Amniotic stem cell (primary cell): ENCODE results near the gene CHST7.

Experiments
- DNase-seq: peaks from one replicate; lab custom pipeline; 2025; lab: John Stamatoyannopoulos, UW

Gene CHST7

DNA sequence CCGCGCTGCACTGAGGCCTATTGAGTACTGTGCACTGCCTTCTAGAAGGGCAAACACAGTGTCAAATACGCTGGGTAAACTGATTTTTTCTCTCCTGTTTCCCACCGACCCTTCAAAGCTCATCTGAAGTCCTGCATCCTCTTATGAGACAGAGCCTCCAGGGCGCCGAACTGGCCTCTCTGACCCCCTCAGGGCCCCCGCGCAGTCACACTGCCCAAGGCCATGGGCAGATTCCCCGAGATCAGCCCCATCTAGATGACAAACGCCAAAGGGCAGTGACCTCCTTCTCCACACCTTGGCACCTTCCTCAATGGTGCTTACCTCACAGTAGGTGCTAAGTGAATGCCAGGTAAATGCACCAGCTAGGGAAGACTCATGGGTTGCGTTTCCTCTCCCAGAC, 34.4 kb downstream of the CHST7 start:
- DNase-seq = no peak

GRCh38 chrX:46610070-46610658, 36.6 kb downstream of the CHST7 start:
- no peak for DNase-seq

- DNase-seq = no peak
These were observed 38.2 kb downstream of the CHST7 start for GRCh38 chrX:46611658-46612362.

GRCh38 chrX:46617906-46618305, 44.3 kb downstream of the CHST7 start:
- no peak for DNase-seq

DNA sequence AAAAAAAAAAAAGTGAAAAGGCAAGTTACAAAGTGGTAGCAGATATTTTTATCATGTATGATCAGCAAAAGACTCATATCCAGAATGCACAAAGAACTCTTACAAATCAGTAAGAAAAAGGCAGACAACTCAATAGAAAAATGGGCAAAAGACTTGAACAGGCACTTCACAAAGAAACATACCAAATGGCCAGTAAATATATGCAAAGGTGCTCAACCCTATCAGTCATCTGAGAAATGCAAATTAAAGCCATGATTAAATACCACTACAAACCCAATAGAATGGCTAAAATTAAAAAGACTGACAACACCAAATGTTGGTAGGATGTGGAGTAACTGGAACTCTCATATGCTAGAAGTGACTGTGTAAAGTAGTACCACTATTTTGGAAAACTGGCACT, 45.4 kb downstream of the CHST7 start:
- no peak for DNase-seq

DNA sequence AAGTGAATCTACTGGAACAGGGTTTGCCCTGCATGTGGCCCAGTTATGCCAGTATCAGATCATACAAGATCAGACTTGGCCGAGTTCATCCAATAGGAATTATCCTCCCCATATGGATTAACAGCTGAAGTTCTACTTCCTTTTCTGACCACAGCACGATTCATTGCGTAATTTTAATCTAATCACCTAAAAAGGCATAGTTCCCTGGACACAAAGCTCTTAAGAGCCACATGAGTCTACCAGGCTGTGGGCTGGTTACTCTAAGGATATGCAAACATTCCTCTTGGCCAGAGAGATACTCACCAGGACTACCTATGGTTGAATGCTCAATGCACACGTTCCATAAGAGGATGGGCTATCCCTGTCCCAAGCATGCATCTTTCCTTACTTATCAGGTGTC, 46.9 kb downstream of the CHST7 start:
- DNase-seq = no peak

DNA sequence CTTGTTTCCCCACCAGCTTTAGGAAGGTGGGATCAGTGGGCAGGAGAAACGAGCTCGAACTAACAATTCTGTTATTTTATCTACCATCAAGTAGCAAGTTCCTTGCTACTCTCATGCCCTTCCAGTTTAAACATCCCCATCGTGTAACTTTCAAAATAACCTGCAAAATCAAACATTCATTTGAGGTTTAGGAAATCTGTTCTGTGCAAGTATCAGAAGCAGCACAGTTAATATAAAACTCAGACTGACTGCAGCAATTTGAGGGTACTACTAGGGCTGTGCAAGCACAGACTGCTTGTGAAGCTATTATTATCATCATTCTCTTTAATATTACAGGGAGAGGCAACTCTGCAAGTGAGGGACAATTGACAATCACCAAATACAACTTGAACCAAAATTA, 48.0 kb downstream of the CHST7 start:
- no peak for DNase-seq

GRCh38 chrX:46624090-46624786, 50.7 kb downstream of the CHST7 start:
- no peak for DNase-seq

- DNase-seq = no peak
These were observed 53.0 kb downstream of the CHST7 start for GRCh38 chrX:46626566-46626965.

DNA sequence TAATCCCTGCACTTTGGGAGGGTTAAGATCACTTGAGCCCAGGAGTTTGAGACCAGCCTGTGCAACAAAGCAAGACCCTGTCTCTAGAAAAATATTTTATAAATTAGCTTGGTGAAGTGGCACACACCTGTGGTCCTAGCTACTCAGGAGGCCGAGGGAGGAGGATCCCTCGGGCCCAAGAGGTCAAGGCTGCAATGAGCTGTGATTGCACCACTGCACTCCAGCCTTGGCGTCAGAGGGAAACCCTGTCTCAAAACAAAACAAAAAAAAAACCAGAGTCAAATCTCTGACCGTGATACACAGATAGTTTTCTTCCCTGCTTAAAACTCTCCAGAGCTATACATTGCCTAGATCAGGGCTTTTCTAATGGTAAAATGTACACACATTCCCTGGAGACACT, 53.5 kb downstream of the CHST7 start:
- DNase-seq = no peak

DNA sequence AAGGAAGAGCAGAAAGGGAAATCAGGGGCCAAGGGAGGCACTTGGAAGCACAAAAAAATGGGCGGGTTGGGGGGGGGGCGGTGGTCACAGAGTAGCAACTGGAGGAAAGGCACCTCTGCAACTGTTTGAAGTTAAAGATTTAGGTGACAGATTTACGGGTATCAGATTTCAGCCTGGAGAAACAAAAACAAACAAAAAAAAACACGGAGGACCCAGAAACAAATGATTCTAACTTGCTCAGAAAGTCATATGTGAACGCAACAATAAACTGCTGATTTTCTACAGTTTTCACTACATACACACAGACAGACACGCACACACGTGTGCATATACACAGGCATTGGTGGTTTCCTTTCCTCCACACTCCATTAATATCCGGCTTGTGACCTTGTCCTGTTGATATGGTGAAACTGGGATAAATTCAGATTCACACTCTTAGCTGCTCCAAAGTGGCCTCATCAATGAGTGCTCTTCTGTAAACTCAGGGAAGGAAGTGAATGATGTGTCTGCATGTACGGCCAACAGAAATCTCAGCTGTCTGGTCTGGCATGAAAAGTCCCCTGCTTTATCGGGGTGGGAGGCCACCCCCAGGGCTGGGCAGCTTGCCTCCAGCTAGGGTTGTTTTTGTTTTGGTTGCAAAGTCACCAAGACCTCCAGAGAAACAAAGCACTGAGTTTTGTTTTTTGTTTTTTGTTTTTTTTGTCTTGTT, 54.3 kb downstream of the CHST7 start:
- DNase-seq = no peak

- no peak for DNase-seq
These were observed 55.2 kb downstream of the CHST7 start for GRCh38 chrX:46628460-46629371.

- DNase-seq = no peak
These were observed 56.6 kb downstream of the CHST7 start for GRCh38 chrX:46630141-46630540.

DNA sequence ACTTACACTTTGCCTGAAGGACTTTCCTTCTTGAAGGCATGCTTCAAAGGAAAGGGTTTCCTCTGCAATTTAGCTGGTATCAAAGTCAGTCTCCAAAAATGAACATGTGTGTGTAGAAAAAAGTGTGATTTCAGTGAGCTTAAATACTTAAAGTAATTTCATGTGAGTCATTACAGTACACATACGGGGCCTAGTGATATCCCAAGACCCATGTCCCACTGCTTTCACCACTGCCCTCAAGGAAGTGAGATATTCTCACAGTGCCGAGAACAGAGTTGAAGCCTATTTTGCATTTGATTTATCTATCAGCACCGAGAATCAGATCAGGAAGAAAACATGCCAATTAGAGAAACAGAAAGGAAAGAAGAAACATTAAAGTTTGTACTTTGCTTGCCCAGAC, 61.0 kb downstream of the CHST7 start:
- no peak for DNase-seq

DNA sequence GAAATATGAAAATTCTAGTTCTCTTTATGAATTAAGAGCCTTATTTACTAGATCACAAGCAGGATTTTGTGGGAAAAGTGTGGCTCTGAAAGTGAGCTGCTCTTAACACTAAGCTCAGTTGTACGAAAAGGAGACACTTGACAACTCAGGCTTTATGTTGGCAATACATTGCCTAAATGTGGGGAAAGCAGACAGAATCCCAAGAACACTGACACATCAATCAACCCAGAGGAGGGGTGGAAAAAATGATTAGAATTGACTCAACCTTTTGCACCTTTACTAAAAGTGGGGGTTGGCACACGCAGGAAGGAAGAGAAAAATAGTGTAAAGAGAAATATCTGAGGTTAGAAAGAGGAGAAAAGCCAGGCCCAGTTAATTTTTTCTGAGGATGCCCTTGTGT, 61.6 kb downstream of the CHST7 start:
- DNase-seq = no peak

GRCh38 chrX:46636223-46636622, 62.7 kb downstream of the CHST7 start:
- no peak for DNase-seq

- no peak for DNase-seq
These were observed 64.4 kb downstream of the CHST7 start for GRCh38 chrX:46637938-46638337.

DNA sequence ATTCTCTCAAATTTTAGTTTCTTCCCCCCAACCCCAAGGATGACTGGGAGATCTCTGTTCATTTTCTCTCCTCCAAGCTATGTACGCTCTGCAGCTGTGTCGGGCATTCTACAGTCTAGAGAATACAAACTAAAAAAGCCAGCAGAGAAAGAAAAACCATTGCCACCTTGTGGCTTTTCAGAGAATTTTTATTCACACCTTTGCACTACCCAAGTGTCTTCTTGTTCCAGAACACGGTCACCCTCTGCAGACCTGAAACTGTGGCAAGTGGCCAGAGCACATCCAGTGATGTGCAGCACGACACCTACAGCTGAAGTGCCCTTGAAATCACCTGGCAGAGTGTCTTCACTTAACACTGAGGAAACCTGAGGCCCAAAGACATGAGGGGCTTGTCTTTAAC, 68.6 kb downstream of the CHST7 start:
- DNase-seq = no peak

- DNase-seq = no peak
These were observed 70.1 kb downstream of the CHST7 start for GRCh38 chrX:46643636-46644035.

GRCh38 chrX:46645614-46646013, 72.0 kb downstream of the CHST7 start:
- DNase-seq = no peak

DNA sequence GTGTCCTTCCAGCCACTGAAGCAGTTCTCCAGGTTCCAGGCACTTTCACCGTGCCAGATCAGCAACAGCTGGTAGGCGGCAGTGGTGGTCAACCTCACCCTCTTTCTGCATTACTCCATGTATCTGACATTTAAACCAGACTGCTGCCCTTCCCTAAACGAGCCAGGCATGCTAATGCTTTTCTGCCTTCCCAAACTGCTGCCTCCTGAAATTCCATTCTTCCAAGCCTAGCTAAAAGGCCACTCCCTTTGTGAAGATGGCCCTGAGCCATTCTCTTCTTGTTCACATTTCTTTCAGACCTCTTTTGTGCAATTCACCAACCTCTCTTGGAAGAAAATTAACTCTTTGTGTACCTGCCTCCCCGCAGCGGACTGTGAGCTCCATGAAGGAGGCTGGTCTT, 73.7 kb downstream of the CHST7 start:
- no peak for DNase-seq
